Pons (tissue), 1 donor: ENCODE measurements around the gene LRRC53.

Source experiments
- DNase-seq: peaks from one replicate; pipeline ENCODE4 v3.0.0-alpha.2; 2016; ENCODE audit warnings: low spot score

LRRC53 gene

GRCh38 chr1:74512170-74512915 is at the start of gene LRRC53:
LRRC53 (minus strand) TSS chr1:74512611; CDS start chr1:74483349, 29,262 bp downstream.
- DNase-seq, result no peak

GRCh38 chr1:74549932-74550331 is 37.5 kb upstream of the LRRC53 start:
- no peak for DNase-seq

- no peak for DNase-seq
Observed at GRCh38 chr1:74548961-74549750, 36.7 kb upstream of the LRRC53 start.

GRCh38 chr1:74545821-74546220 is 33.4 kb upstream of the LRRC53 start:
- no peak for DNase-seq

GRCh38 chr1:74534241-74534640 is 21.8 kb upstream of the LRRC53 start:
- DNase-seq, result no peak

GRCh38 chr1:74531796-74532195 is 19.4 kb upstream of the LRRC53 start:
- no peak for DNase-seq

GRCh38 chr1:74530892-74531291 is 18.5 kb upstream of the LRRC53 start:
- no peak for DNase-seq

- DNase-seq, result no peak
Observed at GRCh38 chr1:74528123-74528522, 15.7 kb upstream of the LRRC53 start.

GRCh38 chr1:74526708-74527107 is 14.3 kb upstream of the LRRC53 start:
- DNase-seq, result no peak

GRCh38 chr1:74523873-74524480 is 11.6 kb upstream of the LRRC53 start:
- no peak for DNase-seq

GRCh38 chr1:74522148-74522547 is 9.7 kb upstream of the LRRC53 start:
- DNase-seq, result no peak

GRCh38 chr1:74517599-74518051 is 5.2 kb upstream of the LRRC53 start:
- no peak for DNase-seq

- no peak for DNase-seq
Observed at GRCh38 chr1:74513411-74514300, 1.2 kb upstream of the LRRC53 start.

GRCh38 chr1:74508449-74508848 is 4.0 kb downstream of the LRRC53 start:
- no peak for DNase-seq

GRCh38 chr1:74505928-74506710 is 6.3 kb downstream of the LRRC53 start:
- no peak for DNase-seq

GRCh38 chr1:74504933-74505512 is 7.4 kb downstream of the LRRC53 start:
- DNase-seq, result no peak

- DNase-seq, result peak; percentile 74
Observed at GRCh38 chr1:74504125-74504932, 8.1 kb downstream of the LRRC53 start.

GRCh38 chr1:74502858-74503257 is 9.6 kb downstream of the LRRC53 start:
- DNase-seq, result no peak

- DNase-seq, result peak; percentile 12
Observed at GRCh38 chr1:74502432-74502831, 10.0 kb downstream of the LRRC53 start.

- DNase-seq, result no peak
Observed at GRCh38 chr1:74498901-74499300, 13.5 kb downstream of the LRRC53 start.
